ENCODE measurements around the gene CYP27C1.
"Not testable (repeated sequence)": the region's sequence is repeated elsewhere in the genome, so short reads cannot be mapped to it uniquely, and the experiment has no call there.

CYP27C1 gene, protein sequence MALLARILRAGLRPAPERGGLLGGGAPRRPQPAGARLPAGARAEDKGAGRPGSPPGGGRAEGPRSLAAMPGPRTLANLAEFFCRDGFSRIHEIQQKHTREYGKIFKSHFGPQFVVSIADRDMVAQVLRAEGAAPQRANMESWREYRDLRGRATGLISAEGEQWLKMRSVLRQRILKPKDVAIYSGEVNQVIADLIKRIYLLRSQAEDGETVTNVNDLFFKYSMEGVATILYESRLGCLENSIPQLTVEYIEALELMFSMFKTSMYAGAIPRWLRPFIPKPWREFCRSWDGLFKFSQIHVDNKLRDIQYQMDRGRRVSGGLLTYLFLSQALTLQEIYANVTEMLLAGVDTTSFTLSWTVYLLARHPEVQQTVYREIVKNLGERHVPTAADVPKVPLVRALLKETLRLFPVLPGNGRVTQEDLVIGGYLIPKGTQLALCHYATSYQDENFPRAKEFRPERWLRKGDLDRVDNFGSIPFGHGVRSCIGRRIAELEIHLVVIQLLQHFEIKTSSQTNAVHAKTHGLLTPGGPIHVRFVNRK

DNA sequence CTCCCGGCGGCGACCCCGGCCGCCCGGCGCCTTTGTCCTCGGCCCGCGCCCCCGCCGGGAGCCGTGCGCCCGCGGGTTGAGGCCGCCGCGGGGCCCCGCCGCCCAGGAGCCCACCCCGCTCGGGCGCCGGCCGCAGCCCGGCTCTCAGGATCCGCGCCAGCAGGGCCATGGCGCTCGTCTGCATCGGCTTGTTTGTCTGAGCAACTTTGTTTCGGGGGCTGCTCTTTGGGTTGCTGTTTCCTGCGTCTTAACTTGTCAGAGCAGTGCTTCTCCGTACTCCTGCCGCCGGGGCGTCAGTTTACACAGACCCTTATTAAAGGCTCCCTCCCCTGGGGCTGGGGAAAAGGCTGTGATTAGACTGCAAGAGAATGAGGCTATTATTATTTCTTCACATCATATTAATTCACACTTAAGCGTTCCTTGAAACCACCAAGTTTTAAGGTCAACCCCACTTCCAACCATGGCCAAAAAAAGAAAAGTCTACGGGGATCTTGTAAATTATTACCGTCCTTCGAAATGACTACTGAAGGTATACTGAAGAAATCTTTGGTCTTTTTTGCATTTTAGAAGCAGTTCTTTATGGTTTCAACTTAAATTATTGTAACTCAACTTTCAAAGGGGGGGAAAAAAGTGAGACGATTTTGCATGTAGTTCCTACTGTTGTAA, at the start of gene CYP27C1:
Gene CYP27C1 (minus strand): TSS at position 198 of the 666 bp plus-strand sequence. CDS start 29 bp downstream, at position 169.
- DNase-seq: no peak

DNA sequence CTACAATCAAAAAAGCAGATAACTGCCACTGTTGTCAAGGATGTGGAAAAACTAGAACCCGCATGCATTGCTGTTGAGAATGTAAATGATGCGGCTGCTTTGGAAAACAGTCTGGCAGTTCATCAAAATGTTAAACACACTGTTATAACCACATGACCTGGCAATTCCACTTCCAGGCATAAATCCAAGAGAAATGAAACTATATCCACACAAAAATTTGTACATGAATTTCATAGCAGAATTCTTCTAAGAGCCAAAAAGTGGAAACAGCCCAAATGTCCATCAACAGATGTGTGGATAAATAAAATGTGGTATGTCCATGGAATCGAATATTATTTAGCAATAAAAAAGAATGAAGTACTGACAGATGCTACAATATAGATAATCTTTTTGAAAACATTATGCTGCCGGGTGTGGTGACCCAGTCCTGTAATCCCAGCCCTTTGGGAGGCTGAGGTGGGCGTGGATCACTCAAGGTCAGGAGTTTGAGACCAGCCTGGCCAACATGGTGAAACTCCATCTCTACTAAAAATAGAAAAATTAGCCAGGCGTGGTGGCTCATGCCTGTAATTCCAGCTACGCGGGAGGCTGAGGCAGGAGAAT, 41.8 kb upstream of the CYP27C1 start:
- no peak for DNase-seq

GRCh38 chr2:127259355-127259754, 39.3 kb upstream of the CYP27C1 start:
- DNase-seq: no peak

- no peak for DNase-seq
These were observed 36.8 kb upstream of the CYP27C1 start for GRCh38 chr2:127256866-127257265.

DNA sequence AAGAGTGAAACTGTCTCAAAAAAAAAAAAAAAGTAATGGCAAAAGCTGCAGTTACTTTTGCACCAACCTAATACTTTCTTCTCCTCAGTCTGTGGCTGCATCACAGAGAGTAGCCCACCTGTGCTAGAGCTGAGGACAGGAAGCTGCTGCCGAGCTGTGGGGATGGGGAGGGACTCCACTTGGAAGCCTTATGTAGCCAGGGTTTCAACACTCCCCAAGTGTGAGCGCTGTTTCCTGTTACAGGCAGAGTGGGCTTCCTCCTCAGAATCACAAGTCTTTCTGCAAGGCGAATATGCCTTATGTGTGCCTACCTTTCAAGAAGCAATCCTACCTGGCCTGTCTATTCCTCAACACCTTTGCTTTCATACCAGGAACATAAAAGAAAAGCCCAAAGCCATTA, 36.3 kb upstream of the CYP27C1 start:
- DNase-seq: no peak

- DNase-seq: no peak
These were observed 35.6 kb upstream of the CYP27C1 start for GRCh38 chr2:127255721-127256120.

DNA sequence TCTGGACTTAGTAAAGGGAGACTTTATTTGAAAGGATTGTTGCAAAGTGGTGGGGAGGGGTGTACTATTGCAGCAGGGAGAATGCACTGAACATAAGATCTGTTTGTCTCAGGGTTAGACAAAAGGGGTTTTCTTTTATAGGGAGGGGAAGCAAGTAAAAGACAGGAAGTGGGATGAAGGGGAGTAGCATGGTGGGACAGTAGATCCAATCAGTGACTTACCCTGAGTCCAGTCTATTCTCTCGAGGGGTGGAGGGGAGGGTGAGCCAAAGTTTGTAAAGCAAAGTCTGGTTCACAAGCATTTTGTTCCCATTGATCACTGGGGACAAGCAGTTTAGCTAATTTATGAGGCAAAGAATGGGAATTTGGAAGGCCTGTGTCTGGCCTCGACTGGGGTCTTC, 35.0 kb upstream of the CYP27C1 start:
- no peak for DNase-seq

- DNase-seq: no peak
These were observed 34.4 kb upstream of the CYP27C1 start for GRCh38 chr2:127254386-127254981.

DNA sequence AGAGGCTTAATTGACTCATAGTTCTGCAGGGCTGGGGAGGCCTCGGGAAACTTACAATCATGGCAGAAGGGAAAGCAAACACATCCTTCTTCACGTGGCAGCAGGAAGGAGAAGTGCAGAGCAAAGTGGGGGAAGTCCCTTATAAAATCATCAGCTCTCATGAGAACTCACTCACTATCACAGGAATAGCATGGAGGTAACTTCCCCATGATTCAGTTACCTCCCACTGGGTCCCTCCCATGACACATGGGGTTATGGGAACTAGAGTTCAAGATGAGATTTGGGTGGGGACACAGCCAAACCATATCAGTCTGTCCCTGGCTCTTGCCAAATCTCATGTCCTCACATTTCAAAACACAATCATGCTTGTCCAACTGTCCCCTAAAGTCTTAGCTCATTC, 21.1 kb upstream of the CYP27C1 start:
- DNase-seq: not testable (repeated sequence)

DNA sequence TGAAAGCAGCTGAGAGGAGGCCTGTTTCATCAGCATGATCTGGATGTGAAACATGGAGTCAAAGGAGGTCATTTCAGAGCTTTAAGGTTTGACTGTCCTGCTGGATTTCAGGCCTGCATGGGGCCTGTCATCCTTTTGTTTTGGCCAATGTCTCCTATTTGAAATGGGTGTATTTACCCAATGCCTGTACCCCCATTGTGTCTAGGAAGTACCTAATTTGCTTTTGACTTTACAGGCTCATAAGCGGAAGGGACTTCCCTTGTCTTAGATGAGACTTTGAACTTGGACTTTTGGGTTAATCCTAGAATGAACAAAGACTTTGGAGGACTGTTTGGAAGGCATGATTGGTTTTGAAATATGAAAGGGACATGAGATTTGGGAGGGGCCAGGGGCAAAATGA, 19.3 kb upstream of the CYP27C1 start:
- DNase-seq: no peak

DNA sequence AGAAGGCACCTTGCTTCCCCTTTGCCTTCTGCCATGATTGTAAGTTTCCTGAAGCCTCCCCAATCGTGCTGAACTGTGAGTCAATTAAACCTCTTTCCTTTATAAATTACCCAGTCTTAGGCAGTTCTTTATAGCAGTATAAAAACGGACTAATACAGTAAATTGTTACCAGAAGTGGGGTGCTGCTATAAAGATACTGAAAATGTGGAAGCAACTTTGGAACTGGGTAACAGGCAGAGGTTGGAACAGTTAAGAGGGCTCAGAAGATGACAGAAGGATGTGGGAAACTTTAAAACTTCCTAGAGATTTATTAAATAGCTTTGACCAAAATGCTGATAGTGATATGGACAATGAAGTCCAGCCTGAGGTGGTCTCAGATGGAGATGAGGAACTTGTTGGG, 17.7 kb upstream of the CYP27C1 start:
- not testable (repeated sequence) for DNase-seq

DNA sequence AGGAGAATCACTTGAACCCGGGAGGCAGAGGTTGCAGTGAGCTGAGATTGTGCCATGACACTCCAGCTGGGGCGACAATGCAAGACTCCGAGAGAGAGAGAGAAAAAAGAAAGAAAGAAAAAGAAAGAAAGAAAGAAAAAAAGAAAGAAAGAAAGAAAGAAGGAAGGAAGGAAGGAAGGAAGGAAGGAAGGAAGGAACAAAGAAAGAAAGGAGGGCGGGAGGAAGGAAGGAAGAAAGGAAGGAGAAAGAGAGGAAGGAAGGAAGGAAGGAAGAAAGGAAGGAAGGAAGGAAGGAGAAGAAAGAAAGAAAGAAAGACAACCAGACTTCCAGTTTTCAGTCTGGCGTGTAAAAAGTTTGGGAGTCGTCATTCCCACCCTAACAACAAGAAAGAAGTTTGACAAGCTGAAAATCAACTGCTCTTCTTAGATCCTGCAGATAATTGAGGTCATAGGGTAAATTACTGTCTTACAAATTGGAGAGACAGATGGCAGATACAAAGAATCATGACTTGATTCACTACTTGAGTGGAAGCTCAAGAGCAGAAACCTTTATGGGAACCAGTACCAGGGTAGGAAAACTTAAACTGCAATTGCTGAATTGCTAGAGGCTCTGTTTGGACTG, 15.1 kb upstream of the CYP27C1 start:
- no peak for DNase-seq

GRCh38 chr2:127233710-127234109, 13.6 kb upstream of the CYP27C1 start:
- DNase-seq: no peak

- no peak for DNase-seq
These were observed 11.2 kb upstream of the CYP27C1 start for GRCh38 chr2:127231130-127231865.

GRCh38 chr2:127229555-127229954, 9.5 kb upstream of the CYP27C1 start:
- DNase-seq: no peak

DNA sequence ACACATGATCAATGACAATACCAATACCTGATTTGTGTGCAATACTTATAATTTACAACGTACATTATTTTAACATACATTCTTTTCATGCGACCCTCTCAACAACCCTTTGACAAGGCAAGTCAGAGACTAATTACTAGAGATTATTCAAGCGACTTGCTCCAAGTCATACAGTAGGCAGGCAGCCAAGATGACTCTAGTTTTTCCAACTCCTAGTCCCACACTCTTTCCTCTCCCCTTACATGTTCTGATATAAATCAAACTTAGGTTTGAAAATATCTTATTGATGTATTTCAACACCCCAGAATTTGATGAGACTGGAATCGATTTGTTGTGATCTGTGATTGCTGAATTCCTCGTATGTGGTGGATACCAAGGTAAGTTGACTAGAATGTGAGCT, 8.0 kb upstream of the CYP27C1 start:
- DNase-seq: no peak

- DNase-seq: not testable (repeated sequence)
These were observed 7.2 kb upstream of the CYP27C1 start for GRCh38 chr2:127227264-127227660.

DNA sequence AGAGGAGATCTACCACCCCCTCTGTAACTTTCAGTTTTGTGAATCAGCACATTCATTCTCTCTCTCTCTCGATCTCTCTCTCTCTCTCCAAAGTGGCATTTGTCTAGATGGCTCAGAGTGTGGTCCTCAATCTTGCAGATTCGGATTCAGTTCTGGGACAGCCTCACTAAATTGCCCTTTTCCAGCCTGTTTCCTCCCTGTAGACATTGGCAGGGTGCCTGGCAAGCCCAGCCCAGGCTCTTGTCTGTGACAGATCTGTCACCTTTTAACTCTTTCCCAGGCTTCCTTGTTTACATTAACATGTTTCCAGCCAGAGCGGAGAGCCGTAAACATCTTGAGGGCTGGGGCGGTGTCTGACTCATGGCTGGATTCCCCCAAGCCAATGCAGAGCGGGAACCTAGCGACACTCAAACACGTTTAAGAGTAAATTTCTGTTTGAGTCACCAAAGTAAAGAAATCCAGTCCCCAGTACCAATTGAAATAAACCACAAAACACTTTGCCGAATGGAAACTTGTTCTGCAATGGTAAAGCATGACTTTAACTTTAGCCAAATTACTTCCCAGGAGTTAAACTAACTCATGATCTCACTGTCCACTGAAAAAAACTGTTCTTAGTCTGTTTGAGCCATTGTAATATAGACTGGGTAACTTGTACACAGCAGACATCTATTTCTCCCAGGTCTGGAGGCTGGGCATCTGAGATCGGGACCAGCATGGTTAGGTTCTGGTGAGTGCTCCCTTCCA, 6.6 kb upstream of the CYP27C1 start:
- peak; percentile 44 for DNase-seq

- DNase-seq: no peak
These were observed 6.0 kb upstream of the CYP27C1 start for GRCh38 chr2:127226132-127226519.

DNA sequence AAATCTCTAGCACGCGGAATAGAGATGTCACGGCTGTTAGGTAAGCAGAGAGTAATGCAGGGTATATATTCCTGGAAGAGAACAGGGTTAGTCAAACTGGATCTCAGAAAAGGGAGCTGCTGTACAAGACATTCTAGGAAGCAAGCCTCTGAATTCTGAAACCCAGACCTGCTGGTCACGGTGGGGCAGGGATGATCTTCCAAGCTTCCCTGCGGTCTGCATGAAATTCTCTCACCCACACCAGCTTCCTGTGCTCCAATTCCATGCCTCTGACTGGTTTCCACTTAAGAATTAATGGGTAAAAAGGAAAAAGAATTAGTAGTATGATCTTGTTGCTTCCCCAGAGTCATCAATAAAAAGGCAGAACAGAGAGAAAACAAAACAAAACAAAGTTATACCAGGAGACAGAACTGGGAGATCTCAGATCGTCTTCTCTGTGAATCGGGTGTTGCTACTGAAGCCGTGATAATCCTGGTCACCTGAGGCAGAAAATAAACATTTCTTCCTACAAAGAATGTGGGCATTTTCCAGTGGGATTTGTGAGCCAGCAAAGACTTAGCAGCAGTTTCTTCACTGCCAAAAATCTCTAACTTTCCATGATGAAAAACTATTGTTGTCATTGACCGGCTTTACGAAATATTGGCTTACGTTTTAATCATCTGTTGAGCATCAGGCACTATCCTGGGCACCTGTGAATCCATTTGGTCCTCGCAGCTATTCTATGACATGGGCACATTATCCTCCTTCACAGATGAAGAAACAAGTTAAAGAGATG, 5.3 kb upstream of the CYP27C1 start:
- no peak for DNase-seq

- not testable (repeated sequence) for DNase-seq
These were observed 4.0 kb upstream of the CYP27C1 start for GRCh38 chr2:127224135-127224534.
